GM12891 (cell line): Measurements from ENCODE around the gene LRIG1.

Experiments
- POLR2AphosphoS5 ChIP-seq: IDR thresholded peaks from 2 replicates; pipeline ENCODE4 v1.6.1; 2011; ENCODE audit warnings: low read depth, low read length, control low read depth
- SPI1 ChIP-seq: IDR thresholded peaks from 2 replicates; pipeline ENCODE4 v1.6.1; 2011; ENCODE audit warnings: low read depth, low read length, control low read depth
- TAF1 ChIP-seq: IDR thresholded peaks from 2 replicates; pipeline ENCODE4 v1.6.1; 2011; ENCODE audit warnings: low read depth, low read length, control low read depth

GRCh38 chr3:66497985-66498671, 2.7 kb downstream of the LRIG1 start:
- TF ChIP-seq SPI1, result no peak
- TF ChIP-seq POLR2AphosphoS5, result no peak
- TF ChIP-seq TAF1, result no peak
